Peyer's patch (tissue), 4 donors: Measurements from ENCODE around the gene SOD2.

Experiments used
- CTCF ChIP-seq, 6 experiments: fragments of 450-650 bp in 4 of 6; fragments of 200-600 bp in 2 of 6; sonication (generic) in 1 of 6; IDR thresholded peaks; one replicate each; pipeline ENCODE4 v1.5.1; 2017 to 2019; ENCODE audit warnings: antibody characterized with exemption in 6 of 6, mild to moderate bottlenecking in 3 of 6, moderate library complexity in 1 of 6
- POLR2A ChIP-seq, 2 donors: fragments of 450-650 bp; IDR thresholded peaks; one replicate each; pipeline ENCODE4 v1.5.1; 2017; ENCODE audit warnings: antibody characterized with exemption in 2 of 2, mild to moderate bottlenecking in 2 of 2, moderate library complexity in 2 of 2

GRCh38 chr6:159682295-159682694 lies 10.7 kb downstream of the SOD2 start:
- TF ChIP-seq CTCF (IDR thresholded peaks at IDR 0.05) (no peak), POLR2A (IDR thresholded peaks at IDR 0.05) (no peak)
